Mucosa of descending colon (tissue), 3 donors: ENCODE data around the gene CBFA2T3. TPM values are rescaled to one million over a fixed set of nuclear protein-coding genes. Genes with fewer than 3 reads are reported as not detected.

Experiments used
- ATAC-seq: fragments of 200-7000 bp; cut with Tn5 transposase; one replicate; pipeline ENCODE4 v1.9.1; 2020; ENCODE audit warnings: mild to moderate bottlenecking, moderate library complexity
- DNase-seq, 3 donors: peaks; one replicate each; pipeline ENCODE4 v3.0.0-alpha.2; 2020
- H3K36me3 ChIP-seq: fragments of 200-600 bp; one replicate; pipeline ENCODE4 v1.8.0; 2021; ENCODE audit warnings: low read depth, mild to moderate bottlenecking
- H3K4me1 ChIP-seq: fragments of 200-600 bp; one replicate; pipeline ENCODE4 v1.8.0; 2021; ENCODE audit warnings: low read depth, mild to moderate bottlenecking
- H3K4me3 ChIP-seq: fragments of 200-600 bp; one replicate; pipeline ENCODE4 v1.8.0; 2021; ENCODE audit warnings: mild to moderate bottlenecking
- H3K9me3 ChIP-seq: fragments of 200-600 bp; one replicate; pipeline ENCODE4 v1.8.0; 2021; ENCODE audit warnings: mild to moderate bottlenecking
- intact Hi-C, 2 donors: fragments of 100-400 bp; cut with DNase I in 1 of 2; cut with micrococcal nuclease in 1 of 2; formaldehyde crosslinking; loops; one replicate each; pipeline versions ENCODE4 v1.11.0 to v1.11.1; 2022; cut with DNase I, micrococcal nuclease
- total RNA-seq, 3 donors: library from RNA; stranded (reverse); fragmentation: NEBNext Ultra II Directional in 2 of 3; extraction: Animal tissue kit (Norgen Biotek cat#: 25700) in 2 of 3; gene quantifications; one replicate each; pipeline versions ENCODE4 v1.2.1 to v1.2.4, GENCODE V29; 2021 to 2023
- TF ChIP-seq, protein P1 (sequence below): fragments of 200-600 bp; IDR thresholded peaks from one replicate; pipeline ENCODE4 v1.8.0; 2022; ENCODE audit warnings: antibody characterized with exemption, mild to moderate bottlenecking
- donor health status: DM: no; HTN: no; CAD: no; lungs with moderate emphysema.
- donor health status: DM: no; HTN: no; CAD: no.
- donor health status: DM: no; HTN: yes; CAD: no.

Gene CBFA2T3
- total RNA-seq, 3 donors from 2014 or later: 6.9 to 12.8 (median 8.4) TPM

- peak; percentile 64 for ATAC-seq
- no peaks in the 10 kb centered on the region for H3K4me1 ChIP-seq
- no peak overlapping the region for H3K4me3 ChIP-seq
- no peaks in the 10 kb centered on the region for H3K9me3 ChIP-seq
- TF ChIP-seq, protein P1, sequence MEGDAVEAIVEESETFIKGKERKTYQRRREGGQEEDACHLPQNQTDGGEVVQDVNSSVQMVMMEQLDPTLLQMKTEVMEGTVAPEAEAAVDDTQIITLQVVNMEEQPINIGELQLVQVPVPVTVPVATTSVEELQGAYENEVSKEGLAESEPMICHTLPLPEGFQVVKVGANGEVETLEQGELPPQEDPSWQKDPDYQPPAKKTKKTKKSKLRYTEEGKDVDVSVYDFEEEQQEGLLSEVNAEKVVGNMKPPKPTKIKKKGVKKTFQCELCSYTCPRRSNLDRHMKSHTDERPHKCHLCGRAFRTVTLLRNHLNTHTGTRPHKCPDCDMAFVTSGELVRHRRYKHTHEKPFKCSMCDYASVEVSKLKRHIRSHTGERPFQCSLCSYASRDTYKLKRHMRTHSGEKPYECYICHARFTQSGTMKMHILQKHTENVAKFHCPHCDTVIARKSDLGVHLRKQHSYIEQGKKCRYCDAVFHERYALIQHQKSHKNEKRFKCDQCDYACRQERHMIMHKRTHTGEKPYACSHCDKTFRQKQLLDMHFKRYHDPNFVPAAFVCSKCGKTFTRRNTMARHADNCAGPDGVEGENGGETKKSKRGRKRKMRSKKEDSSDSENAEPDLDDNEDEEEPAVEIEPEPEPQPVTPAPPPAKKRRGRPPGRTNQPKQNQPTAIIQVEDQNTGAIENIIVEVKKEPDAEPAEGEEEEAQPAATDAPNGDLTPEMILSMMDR: no peak
- intact Hi-C loops: no loop called here
- H3K36me3 ChIP-seq: no peaks in the 10 kb centered on the region
- no peak for DNase-seq
Measured at GRCh38 chr16:88905563-88905962, 71.4 kb downstream of the CBFA2T3 start.

- intact Hi-C loops: no loop called here
- Histone ChIP-seq H3K9me3 (no peaks in the 10 kb centered on the region), H3K4me1 (no peaks in the 10 kb centered on the region), H3K36me3 (no peaks in the 10 kb centered on the region), H3K4me3 (no peak overlapping the region)
- ATAC-seq (peak; percentile 25), DNase-seq (no peak)
- TF ChIP-seq, protein P1: no peak
Measured at GRCh38 chr16:88904676-88905365, 72.2 kb downstream of the CBFA2T3 start.

- Histone ChIP-seq H3K36me3 (no peaks in the 10 kb centered on the region), H3K9me3 (no peaks in the 10 kb centered on the region), H3K4me3 (no peak overlapping the region), H3K4me1 (no peaks in the 10 kb centered on the region)
- DNase-seq (no peak), ATAC-seq (no peak)
- TF ChIP-seq, protein P1: no peak
- intact Hi-C loops: no loop called here
Measured at GRCh38 chr16:88903267-88903666, 73.7 kb downstream of the CBFA2T3 start.

DNA sequence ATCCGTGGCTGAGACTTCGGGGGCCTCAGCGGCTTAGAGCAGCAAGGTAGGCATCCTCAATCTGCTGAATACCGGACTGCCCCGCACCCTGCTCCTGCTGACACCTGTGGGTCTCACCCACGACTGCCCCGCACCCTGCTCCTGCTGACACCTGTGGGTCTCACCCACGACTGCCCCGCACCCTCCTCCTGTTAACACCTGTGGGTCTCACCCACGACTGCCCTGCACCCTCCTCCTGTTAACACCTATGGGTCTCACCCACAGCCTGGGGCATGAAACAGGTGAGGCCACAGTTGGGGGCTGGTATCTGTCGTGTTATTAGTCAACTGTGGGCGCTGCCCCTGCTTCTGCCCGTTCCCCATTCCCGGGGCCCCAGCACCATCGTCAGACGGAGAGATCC, 74.3 kb downstream of the CBFA2T3 start:
- no peaks in the 10 kb centered on the region for H3K9me3 ChIP-seq
- intact Hi-C loops: no loop called here
- H3K4me3 ChIP-seq: no peak overlapping the region
- no peaks in the 10 kb centered on the region for H3K4me1 ChIP-seq
- TF ChIP-seq, protein P1: no peak
- no peak for DNase-seq
- no peaks in the 10 kb centered on the region for H3K36me3 ChIP-seq
- ATAC-seq: no peak

- H3K4me1 ChIP-seq: no peaks in the 10 kb centered on the region
- no peaks in the 10 kb centered on the region for H3K36me3 ChIP-seq
- intact Hi-C loops: no loop called here
- ATAC-seq (no peak), DNase-seq (no peak)
- no peaks in the 10 kb centered on the region for H3K9me3 ChIP-seq
- H3K4me3 ChIP-seq: no peak overlapping the region
- TF ChIP-seq, protein P1: no peak
Measured at GRCh38 chr16:88901718-88902337, 75.2 kb downstream of the CBFA2T3 start.
